Endothelial cell of umbilical vein (primary cell): Measurements from ENCODE around the gene PEX7. TPM values are rescaled to one million over a fixed set of nuclear protein-coding genes. Genes with fewer than 3 reads are reported as not detected.

ENCODE experiments used
- BruUV-seq: library from RNA; stranded (reverse); fragments of 400-500 nt; replicated peaks from 2 replicates; lab custom pipeline; 2021; lab: Mats Ljungman, UMichigan
- CTCF ChIA-PET: fragments of 300-600, 350-600 bp; sonication (Branson Sonifier 250); formaldehyde crosslinking; loops from one replicate; lab custom pipeline; 2021; ENCODE audit warnings: antibody characterized with exemption, inconsistent platforms; lab: Charles Lee
- POLR2A ChIA-PET: fragments of 300-600, 350-600 bp; sonication (Branson Sonifier 250); formaldehyde crosslinking; loops from one replicate; lab custom pipeline; 2021; ENCODE audit warnings: antibody characterized with exemption, inconsistent platforms; lab: Charles Lee
- DNase-seq: peaks from one replicate; pipeline ENCODE4 v3.0.0-alpha.2; 2011; ENCODE audit warnings: low read depth, low spot score
- FAIRE-seq: peaks from 2 replicates; lab custom pipeline; 2011; peaks lifted over from hg19 to GRCh38; lab: Jason Lieb, UNC
- H2AFZ ChIP-seq: 2 replicates; pipeline ENCODE4 v1.6.0; 2012; ENCODE audit warnings: low read depth, low read length, control low read depth, inconsistent platforms
- H3K27ac ChIP-seq: 2 replicates; pipeline ENCODE4 v1.5.1; 2011; ENCODE audit warnings: low read depth, mild to moderate bottlenecking, control low read depth, low read length, moderate library complexity; ENCODE audit not compliant: insufficient read depth
- H3K27me3 ChIP-seq, 2 experiments: 2 replicates each; pipeline versions ENCODE4 v1.6.0 to v1.6.1; 2011; ENCODE audit warnings: low read length in 2 of 2, mixed read lengths in 1 of 2; ENCODE audit not compliant: control insufficient read depth in 2 of 2, insufficient read depth in 2 of 2
- H3K36me3 ChIP-seq, 2 experiments: 2 replicates in 1 of 2; 3 replicates in 1 of 2; pipeline ENCODE4 v1.5.1; 2011; ENCODE audit warnings: low read length in 2 of 2, mild to moderate bottlenecking in 1 of 2, moderate library complexity in 1 of 2; ENCODE audit not compliant: control insufficient read depth in 2 of 2, insufficient read depth in 2 of 2; ENCODE audit errors: extremely low read depth in 1 of 2
- H3K4me1 ChIP-seq: 3 replicates; pipeline ENCODE4 v1.5.1; 2011; ENCODE audit warnings: mild to moderate bottlenecking, low read length; ENCODE audit not compliant: control insufficient read depth, insufficient read depth; ENCODE audit errors: extremely low read depth
- H3K4me2 ChIP-seq: 2 replicates; pipeline ENCODE4 v1.6.1; 2011; ENCODE audit warnings: low read length, control low read depth, mixed read lengths; ENCODE audit not compliant: insufficient read depth
- H3K4me3 ChIP-seq, 3 experiments: fragments of 200-600 bp in 1 of 3; sonication (generic), shearing (Covaris generic) in 1 of 3; replicated peaks in 1 of 3; 2 replicates each; pipeline ENCODE4 v1.5.1; 2011 to 2016; ENCODE audit warnings: control low read depth in 3 of 3, low read length in 3 of 3, mild to moderate bottlenecking in 2 of 3, inconsistent platforms in 1 of 3, low read depth in 1 of 3, moderate library complexity in 1 of 3; ENCODE audit not compliant: insufficient read depth in 1 of 3
- H3K79me2 ChIP-seq: 2 replicates; pipeline ENCODE4 v1.6.0; 2012; ENCODE audit warnings: low read length, inconsistent platforms; ENCODE audit not compliant: control insufficient read depth, insufficient read depth
- H3K9ac ChIP-seq: replicated peaks from 2 replicates; pipeline ENCODE3; 2011; ENCODE audit warnings: low read length, control low read depth; ENCODE audit not compliant: insufficient read depth; ENCODE audit errors: extremely low read depth
- H3K9me1 ChIP-seq: replicated peaks from 3 replicates; pipeline ENCODE4 v1.6.0; 2011; ENCODE audit warnings: mild to moderate bottlenecking, low read length; ENCODE audit not compliant: control insufficient read depth, insufficient read depth; ENCODE audit errors: extremely low read depth
- H3K9me3 ChIP-seq: replicated peaks from 2 replicates; pipeline ENCODE4 v1.5.1; 2012; ENCODE audit warnings: low read length, inconsistent platforms; ENCODE audit not compliant: control insufficient read depth, insufficient read depth
- H4K20me1 ChIP-seq: replicated peaks from 2 replicates; pipeline ENCODE3; 2011; ENCODE audit warnings: mild to moderate bottlenecking, low read length; ENCODE audit not compliant: control insufficient read depth, insufficient read depth; ENCODE audit errors: extremely low read depth
- EZH2 ChIP-seq: IDR thresholded peaks from 2 replicates; pipeline ENCODE4 v1.6.1; 2012; ENCODE audit warnings: borderline replicate concordance, low read depth, mild to moderate bottlenecking, moderate library complexity, low read length, inconsistent platforms; ENCODE audit not compliant: severe bottlenecking
- FOS ChIP-seq: IDR thresholded peaks from 2 replicates; pipeline ENCODE4 v1.6.1; 2011; ENCODE audit warnings: mild to moderate bottlenecking, low read length, moderate library complexity, borderline replicate concordance; ENCODE audit not compliant: insufficient read depth
- GATA2 ChIP-seq: IDR thresholded peaks from 2 replicates; pipeline ENCODE4 v1.7.0; 2011; ENCODE audit warnings: low read depth, mild to moderate bottlenecking, moderate library complexity, mixed read lengths, low read length; ENCODE audit not compliant: insufficient read length, insufficient read depth
- JUN ChIP-seq: IDR thresholded peaks from 2 replicates; pipeline ENCODE4 v1.6.1; 2011; ENCODE audit warnings: borderline replicate concordance, low read depth; ENCODE audit not compliant: insufficient read length, insufficient read depth
- MYC ChIP-seq: IDR thresholded peaks from one replicate; pipeline ENCODE4 v1.6.1; 2011; ENCODE audit warnings: mild to moderate bottlenecking, low read depth, low read length
- POLR2A ChIP-seq: IDR thresholded peaks from 2 replicates; pipeline ENCODE4 v1.6.1; 2012; ENCODE audit warnings: low read depth, mild to moderate bottlenecking, control low read depth, low read length
- POLR2AphosphoS5 ChIP-seq: IDR thresholded peaks from 2 replicates; pipeline ENCODE4 v1.6.1; 2012; ENCODE audit warnings: low read depth, mild to moderate bottlenecking, control low read depth, low read length, moderate library complexity; ENCODE audit not compliant: insufficient read depth
- dilution Hi-C: fragments of 300-500 bp; cut with MboI; formaldehyde crosslinking; loops from one replicate; pipeline ENCODE4 v1.15.0; 2019; ENCODE audit warnings: low sequenced_read_pairs; ENCODE audit not compliant: extremely low pct_ligation_motif_present
- intact Hi-C: fragments of 100-400 bp; cut with micrococcal nuclease; formaldehyde crosslinking; loops from one replicate; pipeline ENCODE4 v1.10.0; 2022
- polyA plus RNA-seq, 4 experiments: library from polyadenylated mRNA; depleted of rRNA in 3 of 4; stranded (reverse) in 3 of 4; unstranded in 1 of 4; fragments of >200 nt; gene quantifications; 2 replicates each; pipeline versions ENCODE4 v1.2.1 to v1.2.3, GENCODE V29; 2011 to 2012; ENCODE audit warnings: missing spikeins in 1 of 4
- total RNA-seq: library from RNA; stranded (reverse); gene quantifications from 2 replicates; pipeline ENCODE4 v1.2.3, GENCODE V29; 2021
- TF ChIP-seq, protein P1 (sequence below), 2 donors: IDR thresholded peaks; 1 replicate in 1 of 2; 2 replicates in 1 of 2; pipeline ENCODE4 v1.5.1; 2011; ENCODE audit warnings: low read length in 2 of 2, mild to moderate bottlenecking in 2 of 2, moderate library complexity in 2 of 2, control low read depth in 1 of 2, inconsistent platforms in 1 of 2, low read depth in 1 of 2; ENCODE audit not compliant: insufficient read depth in 1 of 2; ENCODE audit errors: extremely low read depth in 1 of 2
- TF ChIP-seq, protein P2 (sequence below): IDR thresholded peaks from 2 replicates; pipeline ENCODE4 v1.6.1; 2011; ENCODE audit not compliant: insufficient read depth, insufficient read length

PEX7 gene
- total and polyA plus RNA-seq, 2 donors (not counting 3 experiments of a cell fraction or from before 2014, with no cell fraction given) = 3.7 to 5.7 TPM

DNA sequence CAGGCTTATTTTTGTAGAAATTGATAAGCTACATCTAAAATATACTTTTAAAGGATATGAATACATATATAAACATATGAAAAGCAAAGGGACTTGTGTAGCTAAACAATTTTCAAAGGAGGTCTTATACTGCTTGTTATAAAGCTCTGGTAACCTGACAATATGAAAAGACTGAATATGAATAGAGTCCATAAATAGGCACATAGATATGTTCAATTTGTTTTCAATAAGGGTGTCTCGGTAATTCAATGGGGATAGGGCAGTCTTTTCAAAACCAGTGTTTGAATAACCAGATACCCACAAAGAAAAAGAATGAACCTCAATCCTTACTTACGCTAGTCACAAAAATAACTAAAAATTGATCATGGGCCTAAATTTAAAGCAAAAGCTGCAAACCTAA is 20.8 kb upstream of the PEX7 start:
- no peak overlapping the region for H3K4me3 ChIP-seq
- CTCF ChIA-PET = interaction anchor here (1.1 to 2.3 kb wide), 3 partner anchors 9 to 484 kb away, joined by 3 to 16 read pairs (median 6); partner anchors contain the start of gene MAP3K5
- H3K9me1 ChIP-seq = no peaks in the 10 kb centered on the region
- intact Hi-C loops (no loop called here), dilution Hi-C loops (no loop called here)
- no peaks in the 10 kb centered on the region for H3K79me2 ChIP-seq
- POLR2A ChIA-PET = no interaction called here
- DNase-seq (no peak), FAIRE-seq (no peak)
- H3K9me3 ChIP-seq = no peaks in the 10 kb centered on the region
- no peak overlapping the region for H3K4me2 ChIP-seq
- H3K9ac ChIP-seq = no peak overlapping the region
- H3K4me1 ChIP-seq = no peaks in the 10 kb centered on the region
- H3K36me3 ChIP-seq = no peaks in the 10 kb centered on the region
- no peaks in the 10 kb centered on the region for H3K27me3 ChIP-seq
- no peak overlapping the region for H3K27ac ChIP-seq
- TF ChIP-seq GATA2 (no peak), JUN (no peak), EZH2 (no peak), POLR2AphosphoS5 (no peak), MYC (no peak), POLR2A (no peak), FOS (no peak)
- TF ChIP-seq, protein P1, sequence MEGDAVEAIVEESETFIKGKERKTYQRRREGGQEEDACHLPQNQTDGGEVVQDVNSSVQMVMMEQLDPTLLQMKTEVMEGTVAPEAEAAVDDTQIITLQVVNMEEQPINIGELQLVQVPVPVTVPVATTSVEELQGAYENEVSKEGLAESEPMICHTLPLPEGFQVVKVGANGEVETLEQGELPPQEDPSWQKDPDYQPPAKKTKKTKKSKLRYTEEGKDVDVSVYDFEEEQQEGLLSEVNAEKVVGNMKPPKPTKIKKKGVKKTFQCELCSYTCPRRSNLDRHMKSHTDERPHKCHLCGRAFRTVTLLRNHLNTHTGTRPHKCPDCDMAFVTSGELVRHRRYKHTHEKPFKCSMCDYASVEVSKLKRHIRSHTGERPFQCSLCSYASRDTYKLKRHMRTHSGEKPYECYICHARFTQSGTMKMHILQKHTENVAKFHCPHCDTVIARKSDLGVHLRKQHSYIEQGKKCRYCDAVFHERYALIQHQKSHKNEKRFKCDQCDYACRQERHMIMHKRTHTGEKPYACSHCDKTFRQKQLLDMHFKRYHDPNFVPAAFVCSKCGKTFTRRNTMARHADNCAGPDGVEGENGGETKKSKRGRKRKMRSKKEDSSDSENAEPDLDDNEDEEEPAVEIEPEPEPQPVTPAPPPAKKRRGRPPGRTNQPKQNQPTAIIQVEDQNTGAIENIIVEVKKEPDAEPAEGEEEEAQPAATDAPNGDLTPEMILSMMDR (IDR thresholded peaks at IDR 0.05; ENCODE audit: extremely low read depth in 1 of 2, insufficient read depth in 1 of 2, low read depth in 1 of 2, low read length in 2 of 2) = no peak
- TF ChIP-seq, protein P2, sequence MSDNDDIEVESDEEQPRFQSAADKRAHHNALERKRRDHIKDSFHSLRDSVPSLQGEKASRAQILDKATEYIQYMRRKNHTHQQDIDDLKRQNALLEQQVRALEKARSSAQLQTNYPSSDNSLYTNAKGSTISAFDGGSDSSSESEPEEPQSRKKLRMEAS = no peak
- H2AFZ ChIP-seq = no peak overlapping the region
- no TSS peak for BruUV-seq
- H4K20me1 ChIP-seq = no peaks in the 10 kb centered on the region
